ENCODE measurements around the gene ADPRS. TPM values are rescaled to one million over a fixed set of nuclear protein-coding genes. Genes with fewer than 3 reads are reported as not detected.

Gene ADPRS
- polyA plus RNA-seq, 1 experiment, result 46.4 TPM

DNA sequence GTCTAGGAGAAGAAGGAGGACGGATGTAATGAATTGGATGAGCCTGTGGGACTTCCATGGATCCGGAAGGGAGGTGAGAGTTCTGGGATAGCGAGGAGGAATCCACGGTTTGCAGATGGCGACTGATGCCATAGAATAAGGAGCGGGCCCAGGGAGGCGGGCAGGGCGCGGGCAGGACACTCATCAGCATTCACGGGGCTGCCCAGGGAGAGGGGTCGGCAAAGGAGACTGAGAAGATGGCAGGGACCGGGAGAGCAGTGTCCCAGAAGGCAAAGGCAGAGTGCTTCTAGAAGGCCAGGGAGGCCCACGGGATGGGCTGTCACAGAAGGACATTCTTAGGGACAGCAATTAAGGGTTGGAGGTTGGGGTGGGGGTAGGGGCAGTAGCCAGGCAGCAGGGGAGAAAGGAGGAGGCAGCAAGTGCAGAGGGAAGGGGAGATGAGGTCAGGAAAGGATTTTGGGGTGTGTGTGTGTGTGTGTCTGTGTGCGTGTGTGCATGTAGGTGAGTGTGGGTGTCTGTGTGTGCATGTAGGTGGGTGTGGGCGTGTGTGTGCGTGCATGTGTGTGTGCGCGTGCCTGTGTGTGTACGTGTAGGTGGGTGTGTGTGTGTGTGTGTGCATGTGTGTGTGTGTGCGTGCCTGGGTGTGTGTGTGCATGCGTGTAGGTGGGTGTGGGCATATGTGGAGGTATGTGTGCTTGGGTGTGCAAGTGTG lies 37.5 kb downstream of the ADPRS start:
- POLR2A ChIA-PET, result interaction anchor here (0.6 kb wide), 1 partner anchor 14 kb away, joined by 3 read pairs; no protein-coding TSS in a partner anchor
- H3K27me3 ChIP-seq (ENCODE audit: control insufficient read depth, insufficient read depth, low read length), result peaks cover 3% of the 10 kb centered on the region; the same call in 1 of the 2 replicates
- TF ChIP-seq, protein P1, sequence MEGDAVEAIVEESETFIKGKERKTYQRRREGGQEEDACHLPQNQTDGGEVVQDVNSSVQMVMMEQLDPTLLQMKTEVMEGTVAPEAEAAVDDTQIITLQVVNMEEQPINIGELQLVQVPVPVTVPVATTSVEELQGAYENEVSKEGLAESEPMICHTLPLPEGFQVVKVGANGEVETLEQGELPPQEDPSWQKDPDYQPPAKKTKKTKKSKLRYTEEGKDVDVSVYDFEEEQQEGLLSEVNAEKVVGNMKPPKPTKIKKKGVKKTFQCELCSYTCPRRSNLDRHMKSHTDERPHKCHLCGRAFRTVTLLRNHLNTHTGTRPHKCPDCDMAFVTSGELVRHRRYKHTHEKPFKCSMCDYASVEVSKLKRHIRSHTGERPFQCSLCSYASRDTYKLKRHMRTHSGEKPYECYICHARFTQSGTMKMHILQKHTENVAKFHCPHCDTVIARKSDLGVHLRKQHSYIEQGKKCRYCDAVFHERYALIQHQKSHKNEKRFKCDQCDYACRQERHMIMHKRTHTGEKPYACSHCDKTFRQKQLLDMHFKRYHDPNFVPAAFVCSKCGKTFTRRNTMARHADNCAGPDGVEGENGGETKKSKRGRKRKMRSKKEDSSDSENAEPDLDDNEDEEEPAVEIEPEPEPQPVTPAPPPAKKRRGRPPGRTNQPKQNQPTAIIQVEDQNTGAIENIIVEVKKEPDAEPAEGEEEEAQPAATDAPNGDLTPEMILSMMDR (IDR thresholded peaks at IDR 0.05; ENCODE audit: insufficient read depth, low read depth, low read length), result no peak
- H3K36me3 ChIP-seq (ENCODE audit: control insufficient read depth, insufficient read depth, low read length), result no peaks in the 10 kb centered on the region
- CTCF ChIA-PET, result no interaction called here
- no peak overlapping the region for H3K4me3 ChIP-seq (ENCODE audit: low read depth, low read length)
- no peak for DNase-seq (ENCODE audit: low read depth)

DNA sequence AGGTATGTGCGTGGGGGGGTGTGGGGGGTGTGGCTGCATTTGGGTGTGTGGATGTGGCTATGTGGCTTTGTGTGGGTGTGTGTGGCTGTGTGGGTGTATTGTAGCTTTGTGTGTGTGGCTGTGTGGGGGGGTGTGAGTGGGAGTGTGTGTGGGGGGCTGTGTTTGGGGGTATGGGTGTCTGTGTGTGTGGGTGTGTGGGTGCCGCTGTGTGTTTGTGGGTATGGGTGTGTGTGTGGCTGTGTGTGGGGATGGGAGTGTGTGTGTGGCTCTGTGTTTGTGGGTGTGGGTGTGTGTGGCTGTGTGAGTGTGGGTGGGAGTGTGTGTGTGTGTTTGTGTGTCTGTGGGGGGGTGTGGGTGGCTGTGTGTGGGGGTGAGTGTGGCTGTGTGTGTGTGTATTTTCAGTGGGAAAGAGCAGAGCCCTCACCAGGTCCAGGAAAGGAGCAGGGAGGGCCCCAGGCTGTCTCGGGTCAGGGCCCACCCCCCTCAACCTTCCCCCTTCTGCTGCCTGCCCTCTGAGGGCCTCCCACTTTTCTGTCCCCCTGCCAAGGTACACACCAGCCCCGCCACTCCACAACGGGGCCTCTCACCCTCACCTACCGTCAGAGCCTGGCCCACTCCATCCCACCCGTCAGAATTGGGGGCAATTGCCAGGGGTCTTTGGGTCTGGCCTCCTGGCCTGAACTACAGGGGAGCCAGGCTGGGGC lies 38.3 kb downstream of the ADPRS start:
- ChIA-PET CTCF (interaction anchor here (0.6 to 12.1 kb wide), 3 partner anchors 9 to 25 kb away, joined by 3 to 382 read pairs (median 5); no protein-coding TSS in a partner anchor), POLR2A (interaction anchor here (0.6 kb wide), 1 partner anchor 13 kb away, joined by 3 read pairs; no protein-coding TSS in a partner anchor)
- Histone ChIP-seq H3K36me3 (ENCODE audit: control insufficient read depth, insufficient read depth, low read length) (no peaks in the 10 kb centered on the region), H3K4me3 (ENCODE audit: low read depth, low read length) (no peak overlapping the region), H3K27me3 (ENCODE audit: control insufficient read depth, insufficient read depth, low read length) (peaks cover 3% of the 10 kb centered on the region; the same call in 1 of the 2 replicates)
- TF ChIP-seq, protein P1 (IDR thresholded peaks at IDR 0.05; ENCODE audit: insufficient read depth, low read depth, low read length), result no peak
- no peak for DNase-seq (ENCODE audit: low read depth)

DNA sequence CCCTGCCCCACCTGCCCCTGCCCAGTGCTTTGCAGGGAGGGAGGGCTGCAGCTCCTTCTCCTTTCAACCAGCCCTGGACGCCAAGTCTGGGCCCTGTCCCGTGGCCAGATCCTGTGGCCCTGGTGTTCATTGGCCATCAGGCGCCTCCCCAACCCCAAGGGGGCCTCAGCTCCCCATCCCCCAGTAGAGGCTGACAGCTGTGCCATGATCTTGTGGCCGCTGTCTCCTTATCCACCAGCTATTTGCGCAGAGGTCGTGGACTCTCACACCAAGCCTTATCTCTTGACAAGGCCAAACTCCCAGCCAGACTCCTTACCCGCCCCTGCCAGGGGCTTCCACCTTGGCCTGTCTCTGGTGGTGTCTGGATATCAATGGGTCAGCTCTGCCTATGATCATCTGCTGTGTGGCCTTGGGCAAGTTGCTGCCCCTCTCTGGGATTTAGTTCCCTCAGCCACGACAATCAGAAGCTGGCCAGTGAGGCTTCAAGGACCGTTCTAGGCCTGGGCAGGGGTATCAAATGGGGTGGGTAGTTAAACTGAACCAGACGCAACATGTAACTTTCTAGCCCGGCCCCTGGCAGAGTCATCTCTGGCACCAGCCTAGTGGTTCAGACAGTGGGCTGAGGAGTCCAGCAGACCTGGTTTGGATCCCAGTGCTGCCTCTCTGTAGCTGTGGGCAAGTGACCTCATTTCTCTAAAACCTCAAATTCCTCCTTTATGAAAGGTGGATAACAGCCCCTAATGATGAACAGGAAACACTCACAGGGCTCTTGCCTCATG lies 39.6 kb downstream of the ADPRS start:
- Histone ChIP-seq H3K27me3 (ENCODE audit: control insufficient read depth, insufficient read depth, low read length) (peaks cover 3% of the 10 kb centered on the region; the same call in 1 of the 2 replicates), H3K4me3 (ENCODE audit: low read depth, low read length) (no peak overlapping the region), H3K36me3 (ENCODE audit: control insufficient read depth, insufficient read depth, low read length) (no peaks in the 10 kb centered on the region)
- TF ChIP-seq, protein P1 (IDR thresholded peaks at IDR 0.05; ENCODE audit: insufficient read depth, low read depth, low read length), result no peak
- ChIA-PET POLR2A (no interaction called here), CTCF (interaction anchor here (0.7 to 12.1 kb wide), 5 partner anchors 10 to 60 kb away, joined by 3 to 382 read pairs (median 4); no protein-coding TSS in a partner anchor)
- no peak for DNase-seq (ENCODE audit: low read depth)

DNA sequence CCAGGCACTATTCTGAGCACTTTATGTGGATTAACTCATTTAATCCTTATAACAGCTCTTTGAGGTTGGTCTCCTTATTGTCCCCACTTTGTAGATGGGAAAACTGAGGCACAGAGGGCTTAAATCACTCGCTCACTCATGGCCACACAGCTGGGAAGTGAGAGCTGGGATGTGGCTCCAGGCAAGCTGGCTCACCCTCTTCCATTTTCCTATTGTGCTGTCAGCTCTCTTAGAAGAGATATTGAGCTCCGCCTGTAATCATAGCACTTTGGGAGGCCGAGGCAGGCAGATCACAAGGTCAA lies 40.2 kb downstream of the ADPRS start:
- CTCF ChIA-PET, result interaction anchor here (0.8 to 12.1 kb wide), 4 partner anchors 10 to 59 kb away, joined by 3 to 382 read pairs (median 4); no protein-coding TSS in a partner anchor
- POLR2A ChIA-PET, result no interaction called here
- TF ChIP-seq, protein P1 (IDR thresholded peaks at IDR 0.05; ENCODE audit: insufficient read depth, low read depth, low read length), result no peak
- Histone ChIP-seq H3K27me3 (ENCODE audit: control insufficient read depth, insufficient read depth, low read length) (peaks cover 3% of the 10 kb centered on the region; the same call in 1 of the 2 replicates), H3K36me3 (ENCODE audit: control insufficient read depth, insufficient read depth, low read length) (no peaks in the 10 kb centered on the region), H3K4me3 (ENCODE audit: low read depth, low read length) (no peak overlapping the region)
- DNase-seq (ENCODE audit: low read depth), result no peak

All from BJ (cell line).